ENCODE measurements around the gene TMEM263. TPM values are rescaled to one million over a fixed set of nuclear protein-coding genes. Genes with fewer than 3 reads are reported as not detected.

TMEM263 gene
- total RNA-seq, 1 experiment from 2014 or later: 35.0 TPM

DNA sequence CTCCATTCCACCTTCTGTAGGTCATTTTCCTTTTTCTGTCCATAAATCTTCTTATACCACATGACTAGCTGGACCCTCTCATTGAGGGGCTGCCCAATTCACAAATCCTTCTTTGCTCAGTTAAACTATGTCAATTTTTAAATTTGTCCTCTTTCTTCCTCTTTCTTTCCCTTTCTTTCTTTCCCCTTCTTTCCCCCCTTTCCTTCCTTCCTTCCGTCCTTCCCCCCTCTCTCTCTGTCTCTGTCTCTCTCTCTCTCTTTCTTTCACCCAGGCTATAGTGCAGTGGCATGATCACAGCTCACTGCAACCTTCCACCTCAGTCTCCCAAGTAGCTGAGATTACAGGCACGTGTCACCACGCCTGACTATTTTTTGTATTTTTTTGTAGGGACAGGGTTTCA, 47.1 kb upstream of the TMEM263 start:
- Histone ChIP-seq H3K4me3 (ENCODE audit: low read depth in 2 of 2, low read length in 2 of 2) (no peak overlapping the region), H3K9me3 (ENCODE audit: control insufficient read depth, insufficient read depth, low read depth, low read length) (no peaks in the 10 kb centered on the region), H3K36me3 (ENCODE audit: control insufficient read depth, insufficient read depth, low read length) (no peaks in the 10 kb centered on the region), H3K27ac (ENCODE audit: low read length) (no peak overlapping the region), H3K27me3 (ENCODE audit: control insufficient read depth, insufficient read depth, low read length) (peaks cover 7% of the 10 kb centered on the region; the same call in 1 of the 2 replicates), H3K4me1 (ENCODE audit: control insufficient read depth, insufficient read depth, low read length) (no peaks in the 10 kb centered on the region)
- no TSS peak for BruUV-seq (replicated peaks)
- intact Hi-C loops (cut with micrococcal nuclease; ENCODE audit: unreplicated experiment) (no loop called here), in situ Hi-C loops (cut with HindIII; ENCODE audit: low pct_unique_long_range_greater_than_20kb, low sequenced_read_pairs) (no loop called here)
- ChIA-PET POLR2A (no interaction called here), CTCF (no interaction called here)
- no peak for ATAC-seq
- TF ChIP-seq REST (IDR thresholded peaks at IDR 0.05; ENCODE audit: insufficient read depth in 1 of 2, low read depth in 2 of 2, low read length in 1 of 2): no peak
- no peak for TF ChIP-seq SIN3A (IDR thresholded peaks at IDR 0.05; ENCODE audit: borderline replicate concordance, insufficient read depth, low read depth, low read length)
- no peak for TF ChIP-seq CTCF (IDR thresholded peaks at IDR 0.05)
- TF ChIP-seq TCF7L2 (IDR thresholded peaks at IDR 0.05; ENCODE audit: low read depth, low read length): no peak
- TF ChIP-seq POLR2AphosphoS5 (IDR thresholded peaks at IDR 0.05; ENCODE audit: low read depth, low read length): no peak
- no peak for DNase-seq (ENCODE audit: low read depth, low spot score)

- Histone ChIP-seq H3K27me3 (ENCODE audit: control insufficient read depth, insufficient read depth, low read length) (no peaks in the 10 kb centered on the region), H3K4me3 (ENCODE audit: low read depth in 2 of 2, low read length in 2 of 2) (no peak overlapping the region), H3K36me3 (ENCODE audit: control insufficient read depth, insufficient read depth, low read length) (no peaks in the 10 kb centered on the region), H3K4me1 (ENCODE audit: control insufficient read depth, insufficient read depth, low read length) (no peaks in the 10 kb centered on the region), H3K9me3 (ENCODE audit: control insufficient read depth, insufficient read depth, low read depth, low read length) (no peaks in the 10 kb centered on the region), H3K27ac (ENCODE audit: low read length) (no peak overlapping the region)
- ChIA-PET CTCF (no interaction called here), POLR2A (interaction anchor here (0.6 kb wide), 1 partner anchor 43 kb away, joined by 9 read pairs; no protein-coding TSS in a partner anchor)
- in situ Hi-C loops (cut with HindIII; ENCODE audit: low pct_unique_long_range_greater_than_20kb, low sequenced_read_pairs) (no loop called here), intact Hi-C loops (cut with micrococcal nuclease; ENCODE audit: unreplicated experiment) (loop anchor here (10.0 kb wide), 1 partner anchor 555 kb away; the partner anchor contains the start of gene POLR3B)
- DNase-seq (ENCODE audit: low read depth, low spot score) (no peak), ATAC-seq (no peak)
- no TSS peak for BruUV-seq (replicated peaks)
- no peak for TF ChIP-seq POLR2AphosphoS5 (IDR thresholded peaks at IDR 0.05; ENCODE audit: low read depth, low read length)
- TF ChIP-seq CTCF (IDR thresholded peaks at IDR 0.05): no peak
- TF ChIP-seq REST (IDR thresholded peaks at IDR 0.05; ENCODE audit: insufficient read depth in 1 of 2, low read depth in 2 of 2, low read length in 1 of 2): no peak
Measured at GRCh38 chr12:106910202-106910601, 45.5 kb upstream of the TMEM263 start.
